OCI-LY1 (cell line): ENCODE measurements around the gene SLC35F3.

Source experiments
- EZH2 ChIP-seq: fragments of 200-600 bp; sonication (generic), shearing (Covaris generic); IDR thresholded peaks from 2 replicates; pipeline ENCODE4 v1.8.0; 2017; ENCODE audit warnings: borderline replicate concordance, mixed run types, mild to moderate bottlenecking, antibody characterized with exemption, low read length, moderate library complexity, mixed read lengths
- TF ChIP-seq, protein P1 (sequence below): fragments of 200-600 bp; sonication (generic), shearing (Covaris generic); IDR thresholded peaks from 2 replicates; pipeline ENCODE4 v1.5.1; 2017; ENCODE audit warnings: mild to moderate bottlenecking, antibody characterized with exemption, low read length, moderate library complexity, mixed read lengths

DNA sequence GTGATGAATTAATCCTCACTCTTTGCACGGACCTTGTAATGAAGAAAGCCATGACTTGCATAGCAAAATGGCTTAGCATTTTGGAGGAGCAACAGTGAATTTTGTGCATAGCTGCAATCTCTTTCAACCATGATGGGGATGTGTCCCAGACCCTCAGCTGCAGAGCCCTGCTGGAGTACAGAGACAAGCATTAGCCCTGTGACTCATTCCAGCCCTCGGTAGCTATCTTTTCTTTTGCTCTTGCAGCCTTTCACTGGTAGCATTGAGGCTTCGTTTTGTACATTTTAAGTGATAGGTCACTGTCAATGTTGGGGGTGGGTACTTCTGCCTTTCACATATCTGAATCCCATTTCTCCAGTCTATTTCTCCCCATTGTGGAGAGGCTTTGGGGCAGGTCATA, 58.4 kb downstream of the SLC35F3 start:
- TF ChIP-seq EZH2: no peak
- TF ChIP-seq, protein P1, sequence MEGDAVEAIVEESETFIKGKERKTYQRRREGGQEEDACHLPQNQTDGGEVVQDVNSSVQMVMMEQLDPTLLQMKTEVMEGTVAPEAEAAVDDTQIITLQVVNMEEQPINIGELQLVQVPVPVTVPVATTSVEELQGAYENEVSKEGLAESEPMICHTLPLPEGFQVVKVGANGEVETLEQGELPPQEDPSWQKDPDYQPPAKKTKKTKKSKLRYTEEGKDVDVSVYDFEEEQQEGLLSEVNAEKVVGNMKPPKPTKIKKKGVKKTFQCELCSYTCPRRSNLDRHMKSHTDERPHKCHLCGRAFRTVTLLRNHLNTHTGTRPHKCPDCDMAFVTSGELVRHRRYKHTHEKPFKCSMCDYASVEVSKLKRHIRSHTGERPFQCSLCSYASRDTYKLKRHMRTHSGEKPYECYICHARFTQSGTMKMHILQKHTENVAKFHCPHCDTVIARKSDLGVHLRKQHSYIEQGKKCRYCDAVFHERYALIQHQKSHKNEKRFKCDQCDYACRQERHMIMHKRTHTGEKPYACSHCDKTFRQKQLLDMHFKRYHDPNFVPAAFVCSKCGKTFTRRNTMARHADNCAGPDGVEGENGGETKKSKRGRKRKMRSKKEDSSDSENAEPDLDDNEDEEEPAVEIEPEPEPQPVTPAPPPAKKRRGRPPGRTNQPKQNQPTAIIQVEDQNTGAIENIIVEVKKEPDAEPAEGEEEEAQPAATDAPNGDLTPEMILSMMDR: no peak
